Neural cell (in vitro differentiated cells): ENCODE data around the gene TMSB15A. TPM values are rescaled to one million over a fixed set of nuclear protein-coding genes. Genes with fewer than 3 reads are reported as not detected.

ENCODE experiments used
- H2AFZ ChIP-seq: fragments of 200-600, 300-800 bp; sonication (generic), shearing (Covaris generic); 2 replicates; pipeline ENCODE4 v1.6.0; 2014; ENCODE audit warnings: low read depth, mild to moderate bottlenecking, antibody characterized with exemption, low read length, moderate library complexity
- H3F3A ChIP-seq: fragments of 200-600 bp; shearing (Covaris generic); 2 replicates; pipeline ENCODE4 v1.6.1; 2016; ENCODE audit warnings: mild to moderate bottlenecking, moderate library complexity, mixed read lengths, antibody characterized with exemption, low read length; ENCODE audit not compliant: insufficient read depth, poor library complexity, severe bottlenecking
- H3K27ac ChIP-seq: fragments of 200-600, 300-800 bp; sonication (generic), shearing (Covaris generic); 2 replicates; pipeline ENCODE4 v1.5.1; 2014; ENCODE audit warnings: mild to moderate bottlenecking, low read length, moderate library complexity
- H3K27me3 ChIP-seq: fragments of 300-800, 200-600 bp; sonication (generic), shearing (Covaris generic); 2 replicates; pipeline ENCODE4 v1.6.0; 2014; ENCODE audit warnings: mild to moderate bottlenecking, low read depth, low read length, moderate library complexity; ENCODE audit not compliant: insufficient read depth
- H3K36me3 ChIP-seq: fragments of 300-800, 200-600 bp; sonication (generic), shearing (Covaris generic); 2 replicates; pipeline ENCODE4 v1.5.1; 2014; ENCODE audit warnings: mild to moderate bottlenecking, antibody characterized with exemption, low read length, moderate library complexity; ENCODE audit not compliant: insufficient read depth
- H3K4me2 ChIP-seq: fragments of 300-800, 200-600 bp; sonication (generic), shearing (Covaris generic); 2 replicates; pipeline ENCODE4 v1.6.0; 2014; ENCODE audit warnings: mild to moderate bottlenecking, low read length
- H3K4me3 ChIP-seq: fragments of 300-800, 200-600 bp; sonication (generic), shearing (Covaris generic); 2 replicates; pipeline ENCODE4 v1.5.1; 2014; ENCODE audit warnings: mild to moderate bottlenecking, low read length, moderate library complexity
- H3K79me2 ChIP-seq: fragments of 200-600 bp; shearing (Covaris generic); replicated peaks from 2 replicates; pipeline ENCODE4 v1.6.0; 2014; ENCODE audit warnings: mild to moderate bottlenecking, low read length, moderate library complexity; ENCODE audit not compliant: insufficient read depth
- H3K9ac ChIP-seq: fragments of 300-800, 200-600 bp; sonication (generic), shearing (Covaris generic); 2 replicates; pipeline ENCODE4 v1.6.1; 2016; ENCODE audit warnings: mild to moderate bottlenecking, low read length, mixed read lengths
- H3K9me2 ChIP-seq: fragments of 200-600 bp; shearing (Covaris generic); 2 replicates; pipeline ENCODE4 v1.6.1; 2016; ENCODE audit warnings: mild to moderate bottlenecking, low read length, mixed read lengths; ENCODE audit not compliant: insufficient read depth
- H3K9me3 ChIP-seq: fragments of 200-600, 300-800 bp; sonication (generic), shearing (Covaris generic); 2 replicates; pipeline ENCODE4 v1.6.1; 2016; ENCODE audit warnings: mild to moderate bottlenecking, mixed run types, low read length, moderate library complexity, mixed read lengths
- H4K20me1 ChIP-seq: fragments of 200-600 bp; shearing (Covaris generic); 2 replicates; pipeline ENCODE4 v1.6.1; 2016; ENCODE audit warnings: mild to moderate bottlenecking, mixed run types; ENCODE audit not compliant: insufficient read depth
- EP300 ChIP-seq: fragments of 450-650 bp; conservative IDR thresholded peaks from 2 replicates; pipeline ENCODE4 v1.6.1; 2014; ENCODE audit warnings: antibody characterized with exemption, mild to moderate bottlenecking, moderate library complexity; ENCODE audit not compliant: poor library complexity, severe bottlenecking
- EZH2 ChIP-seq: fragments of 200-600, 300-800 bp; shearing (Covaris generic), sonication (generic); IDR thresholded peaks from 2 replicates; pipeline ENCODE4 v1.6.1; 2014; ENCODE audit warnings: antibody characterized with exemption, low read length, borderline replicate concordance, mild to moderate bottlenecking; ENCODE audit not compliant: insufficient read depth, poor library complexity, severe bottlenecking
- MXI1 ChIP-seq: fragments of 450-650 bp; conservative IDR thresholded peaks from 2 replicates; pipeline ENCODE4 v1.6.1; 2014; ENCODE audit warnings: antibody characterized with exemption, mild to moderate bottlenecking; ENCODE audit not compliant: poor library complexity, severe bottlenecking
- POLR2AphosphoS5 ChIP-seq: IDR thresholded peaks from 2 replicates; pipeline ENCODE4 v1.6.1; 2012
- RAD21 ChIP-seq: fragments of 450-650 bp; conservative IDR thresholded peaks from 2 replicates; pipeline ENCODE4 v1.6.1; 2014; ENCODE audit warnings: antibody characterized with exemption, mild to moderate bottlenecking, moderate library complexity
- SMC3 ChIP-seq: fragments of 450-650 bp; conservative IDR thresholded peaks from 2 replicates; pipeline ENCODE4 v1.6.1; 2014; ENCODE audit warnings: antibody characterized with exemption, mild to moderate bottlenecking, moderate library complexity; ENCODE audit not compliant: poor library complexity
- TAF1 ChIP-seq: IDR thresholded peaks from 2 replicates; pipeline ENCODE4 v1.6.1; 2012; ENCODE audit warnings: low read depth
- polyA minus RNA-seq: library from RNA; depleted of rRNA, polyadenylated mRNA; stranded (reverse); fragments of >200 nt; gene quantifications from 2 replicates; pipeline ENCODE4 v1.2.3, GENCODE V29; 2014
- polyA plus RNA-seq: library from polyadenylated mRNA; depleted of rRNA; stranded (reverse); fragments of >200 nt; gene quantifications from 2 replicates; pipeline ENCODE4 v1.2.3, GENCODE V29; 2014
- TF ChIP-seq, protein P1 (sequence below): IDR thresholded peaks from 2 replicates; pipeline ENCODE4 v1.6.1; 2012; ENCODE audit warnings: borderline replicate concordance
- TF ChIP-seq, protein P2 (sequence below): fragments of 450-650 bp; IDR thresholded peaks from 2 replicates; pipeline ENCODE4 v1.5.1; 2014; ENCODE audit warnings: antibody characterized with exemption, mild to moderate bottlenecking, moderate library complexity; ENCODE audit not compliant: poor library complexity, severe bottlenecking

TMSB15A gene
- polyA plus RNA-seq = 1,130 and 1,269 TPM in 2 replicates
- polyA minus RNA-seq = 217 and 231 TPM in 2 replicates

DNA sequence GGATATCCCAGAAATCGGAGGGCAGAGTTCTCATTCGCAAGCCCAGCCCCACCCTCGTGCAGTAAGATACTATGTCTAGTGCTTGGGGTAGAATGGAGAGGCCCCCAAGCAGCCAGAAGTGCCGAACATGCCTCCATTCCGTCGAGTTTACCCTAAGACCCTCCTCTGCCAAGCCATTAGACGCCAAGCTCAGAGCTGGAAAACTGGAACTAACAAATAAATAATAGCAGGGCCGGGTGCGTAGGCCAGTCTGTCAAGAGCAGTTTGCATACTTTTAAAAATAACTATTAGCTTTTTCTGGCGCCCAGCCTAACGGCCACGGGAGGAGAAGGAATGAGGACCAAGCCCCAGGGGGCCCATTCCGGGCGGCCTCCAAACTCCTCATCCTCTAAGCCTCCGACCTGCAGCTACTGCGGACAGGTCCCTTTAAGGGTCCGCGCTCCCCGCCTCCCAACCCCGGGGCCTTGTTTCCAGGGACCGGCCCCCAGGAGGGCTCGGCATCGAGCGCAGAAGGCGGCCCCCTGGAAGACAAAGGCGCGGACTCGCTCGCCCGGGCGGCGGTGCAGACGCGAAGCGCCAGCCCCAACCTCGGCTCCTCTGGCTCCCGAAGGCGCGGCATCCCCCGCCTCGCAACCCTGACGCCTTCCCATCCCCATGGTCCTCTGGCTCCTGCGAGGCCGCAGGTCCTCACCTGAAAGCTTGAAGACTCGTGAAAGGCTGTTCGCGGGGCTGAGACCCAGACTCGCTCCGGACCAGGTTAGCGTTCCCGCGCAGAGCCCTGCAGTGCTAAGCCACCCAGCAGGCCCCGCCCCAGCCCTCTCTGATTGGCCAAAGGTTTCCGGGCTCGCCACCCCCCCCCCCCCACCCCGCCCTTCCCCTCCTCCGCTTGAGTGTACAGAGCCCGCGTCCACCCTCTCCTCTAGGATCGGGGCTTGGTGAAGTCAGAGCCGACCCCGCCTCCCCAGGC, at the start of gene TMSB15A:
Gene TMSB15A (minus strand): TSS at position 765 of the 967 bp plus-strand sequence.
- Histone ChIP-seq H3K9me2 (no peaks in the 10 kb centered on the region), H3K9me3 (no peaks in the 10 kb centered on the region), H3K79me2 (peaks cover 19% of the 10 kb centered on the region), H3K27ac (peak within 1 kb of the TSS; percentile 68), H3K27me3 (no peaks in the 10 kb centered on the region), H3K4me3 (peak within 1 kb of the TSS; percentile 74), H4K20me1 (no peaks in the 10 kb centered on the region), H2AFZ (no peak within 1 kb of the TSS), H3F3A (no peaks in the 10 kb centered on the region), H3K9ac (peak within 1 kb of the TSS; percentile 75), H3K4me2 (no peak within 1 kb of the TSS), H3K36me3 (no peaks in the 10 kb centered on the region)
- TF ChIP-seq SMC3 = no peak
- peak; percentile 88 for TF ChIP-seq POLR2AphosphoS5
- TF ChIP-seq EZH2 = no peak

DNA sequence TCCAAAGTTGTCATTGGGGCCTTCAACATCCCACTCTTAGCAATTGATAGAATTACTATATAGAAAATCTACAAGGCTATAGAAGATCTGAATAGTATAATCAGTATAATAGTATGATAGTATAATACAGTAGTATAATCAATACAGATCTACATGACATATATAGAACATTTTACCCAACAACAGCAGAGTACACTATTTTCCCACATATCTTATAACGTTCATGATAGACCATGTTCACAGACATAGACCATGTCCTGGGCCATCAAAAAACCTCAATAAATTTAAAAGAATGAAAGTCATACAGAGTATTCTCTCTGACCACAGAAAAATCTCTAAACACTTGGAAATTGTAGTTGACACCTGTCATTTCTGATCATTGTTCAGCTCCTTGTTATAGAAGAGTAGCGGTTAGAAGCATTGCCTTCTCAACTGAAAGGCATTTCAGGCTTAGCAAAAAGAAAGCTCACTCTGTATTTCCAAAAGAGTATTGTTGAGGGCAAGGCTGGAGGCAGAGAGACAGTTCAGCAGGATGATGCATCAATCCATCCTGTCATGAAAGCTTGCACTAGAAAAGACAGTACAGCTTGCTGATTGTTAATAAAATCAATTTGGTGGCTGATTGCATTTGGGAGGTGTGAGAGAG, 44.0 kb upstream of the TMSB15A start:
- Histone ChIP-seq H3K27me3 (no peaks in the 10 kb centered on the region), H3K9me2 (no peaks in the 10 kb centered on the region), H3K36me3 (no peaks in the 10 kb centered on the region), H3K27ac (no peak overlapping the region), H2AFZ (no peak overlapping the region), H3F3A (no peaks in the 10 kb centered on the region), H4K20me1 (no peaks in the 10 kb centered on the region), H3K4me3 (no peak overlapping the region), H3K9ac (no peak overlapping the region), H3K9me3 (no peaks in the 10 kb centered on the region), H3K79me2 (no peaks in the 10 kb centered on the region), H3K4me2 (no peak overlapping the region)
- no peak for TF ChIP-seq TAF1
- TF ChIP-seq, protein P1, sequence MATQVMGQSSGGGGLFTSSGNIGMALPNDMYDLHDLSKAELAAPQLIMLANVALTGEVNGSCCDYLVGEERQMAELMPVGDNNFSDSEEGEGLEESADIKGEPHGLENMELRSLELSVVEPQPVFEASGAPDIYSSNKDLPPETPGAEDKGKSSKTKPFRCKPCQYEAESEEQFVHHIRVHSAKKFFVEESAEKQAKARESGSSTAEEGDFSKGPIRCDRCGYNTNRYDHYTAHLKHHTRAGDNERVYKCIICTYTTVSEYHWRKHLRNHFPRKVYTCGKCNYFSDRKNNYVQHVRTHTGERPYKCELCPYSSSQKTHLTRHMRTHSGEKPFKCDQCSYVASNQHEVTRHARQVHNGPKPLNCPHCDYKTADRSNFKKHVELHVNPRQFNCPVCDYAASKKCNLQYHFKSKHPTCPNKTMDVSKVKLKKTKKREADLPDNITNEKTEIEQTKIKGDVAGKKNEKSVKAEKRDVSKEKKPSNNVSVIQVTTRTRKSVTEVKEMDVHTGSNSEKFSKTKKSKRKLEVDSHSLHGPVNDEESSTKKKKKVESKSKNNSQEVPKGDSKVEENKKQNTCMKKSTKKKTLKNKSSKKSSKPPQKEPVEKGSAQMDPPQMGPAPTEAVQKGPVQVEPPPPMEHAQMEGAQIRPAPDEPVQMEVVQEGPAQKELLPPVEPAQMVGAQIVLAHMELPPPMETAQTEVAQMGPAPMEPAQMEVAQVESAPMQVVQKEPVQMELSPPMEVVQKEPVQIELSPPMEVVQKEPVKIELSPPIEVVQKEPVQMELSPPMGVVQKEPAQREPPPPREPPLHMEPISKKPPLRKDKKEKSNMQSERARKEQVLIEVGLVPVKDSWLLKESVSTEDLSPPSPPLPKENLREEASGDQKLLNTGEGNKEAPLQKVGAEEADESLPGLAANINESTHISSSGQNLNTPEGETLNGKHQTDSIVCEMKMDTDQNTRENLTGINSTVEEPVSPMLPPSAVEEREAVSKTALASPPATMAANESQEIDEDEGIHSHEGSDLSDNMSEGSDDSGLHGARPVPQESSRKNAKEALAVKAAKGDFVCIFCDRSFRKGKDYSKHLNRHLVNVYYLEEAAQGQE = no peak
- no peak for TF ChIP-seq EZH2
- no peak for TF ChIP-seq POLR2AphosphoS5
- TF ChIP-seq EP300 = no peak
- no peak for TF ChIP-seq SMC3

DNA sequence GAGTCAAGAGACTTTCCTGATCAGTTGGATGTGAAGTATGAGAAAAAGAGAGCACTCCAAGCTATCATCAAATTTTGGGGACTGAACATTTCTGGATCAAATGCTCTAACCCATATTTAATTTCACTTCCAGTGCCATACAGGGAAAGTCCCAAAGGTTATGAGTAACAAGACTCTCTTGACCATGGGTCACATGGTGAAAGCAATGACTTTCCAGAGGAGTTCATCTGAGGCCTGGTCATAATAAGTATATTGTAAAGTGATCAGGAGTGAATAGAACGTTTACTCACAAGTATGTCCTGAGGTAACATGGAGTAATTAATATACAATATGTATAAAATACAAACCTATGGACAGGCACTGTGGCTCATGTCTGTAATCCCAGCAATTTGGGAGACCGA, 42.1 kb upstream of the TMSB15A start:
- no peak overlapping the region for H3K4me3 ChIP-seq
- H3K9me2 ChIP-seq = no peaks in the 10 kb centered on the region
- no peak overlapping the region for H3K27ac ChIP-seq
- H3K9ac ChIP-seq = no peak overlapping the region
- no peak overlapping the region for H3K4me2 ChIP-seq
- TF ChIP-seq, protein P2, sequence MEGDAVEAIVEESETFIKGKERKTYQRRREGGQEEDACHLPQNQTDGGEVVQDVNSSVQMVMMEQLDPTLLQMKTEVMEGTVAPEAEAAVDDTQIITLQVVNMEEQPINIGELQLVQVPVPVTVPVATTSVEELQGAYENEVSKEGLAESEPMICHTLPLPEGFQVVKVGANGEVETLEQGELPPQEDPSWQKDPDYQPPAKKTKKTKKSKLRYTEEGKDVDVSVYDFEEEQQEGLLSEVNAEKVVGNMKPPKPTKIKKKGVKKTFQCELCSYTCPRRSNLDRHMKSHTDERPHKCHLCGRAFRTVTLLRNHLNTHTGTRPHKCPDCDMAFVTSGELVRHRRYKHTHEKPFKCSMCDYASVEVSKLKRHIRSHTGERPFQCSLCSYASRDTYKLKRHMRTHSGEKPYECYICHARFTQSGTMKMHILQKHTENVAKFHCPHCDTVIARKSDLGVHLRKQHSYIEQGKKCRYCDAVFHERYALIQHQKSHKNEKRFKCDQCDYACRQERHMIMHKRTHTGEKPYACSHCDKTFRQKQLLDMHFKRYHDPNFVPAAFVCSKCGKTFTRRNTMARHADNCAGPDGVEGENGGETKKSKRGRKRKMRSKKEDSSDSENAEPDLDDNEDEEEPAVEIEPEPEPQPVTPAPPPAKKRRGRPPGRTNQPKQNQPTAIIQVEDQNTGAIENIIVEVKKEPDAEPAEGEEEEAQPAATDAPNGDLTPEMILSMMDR = no peak
- TF ChIP-seq SMC3 (no peak), EP300 (no peak), POLR2AphosphoS5 (no peak), MXI1 (no peak), TAF1 (no peak), RAD21 (no peak), EZH2 (no peak)
- TF ChIP-seq, protein P1 = no peak
- no peaks in the 10 kb centered on the region for H3F3A ChIP-seq
- no peaks in the 10 kb centered on the region for H3K79me2 ChIP-seq
- no peaks in the 10 kb centered on the region for H3K36me3 ChIP-seq
- H3K27me3 ChIP-seq = no peaks in the 10 kb centered on the region
- no peaks in the 10 kb centered on the region for H3K9me3 ChIP-seq
- H4K20me1 ChIP-seq = no peaks in the 10 kb centered on the region
- no peak overlapping the region for H2AFZ ChIP-seq
